WTC11 (cell line): Measurements from ENCODE around the gene FASTKD3.

Experiments
- CTCF ChIP-seq: fragments of 200-600 bp; IDR thresholded peaks from 2 replicates; pipeline ENCODE4 v1.8.0; 2022; ENCODE audit warnings: antibody characterized with exemption
- ESRRA ChIP-seq: sonication (generic); formaldehyde crosslinking; IDR thresholded peaks from 2 replicates; pipeline ENCODE4 v1.8.1; 2022; ENCODE audit warnings: mild to moderate bottlenecking, missing genetic modification reagents, borderline replicate concordance
- MAX ChIP-seq: sonication (generic); formaldehyde crosslinking; IDR thresholded peaks from 2 replicates; pipeline ENCODE4 v1.8.0; 2022; ENCODE audit warnings: mild to moderate bottlenecking, missing genetic modification reagents
- SOX15 ChIP-seq: fragments of 250-450 bp; sonication (Bioruptor Pico); IDR thresholded peaks from 2 replicates; pipeline ENCODE4 v1.9.0; 2021; ENCODE audit warnings: mild to moderate bottlenecking

GRCh38 chr5:7897014-7897600, 28.3 kb upstream of the FASTKD3 start:
- TF ChIP-seq CTCF (no peak; the same call in 1 of the 2 replicates), SOX15 (CRISPR knock-in tag) (no peak), ESRRA (no peak), MAX (CRISPR knock-in tag) (no peak)
